Measurements from ENCODE around the gene LUZP1.

The LUZP1 gene

DNA sequence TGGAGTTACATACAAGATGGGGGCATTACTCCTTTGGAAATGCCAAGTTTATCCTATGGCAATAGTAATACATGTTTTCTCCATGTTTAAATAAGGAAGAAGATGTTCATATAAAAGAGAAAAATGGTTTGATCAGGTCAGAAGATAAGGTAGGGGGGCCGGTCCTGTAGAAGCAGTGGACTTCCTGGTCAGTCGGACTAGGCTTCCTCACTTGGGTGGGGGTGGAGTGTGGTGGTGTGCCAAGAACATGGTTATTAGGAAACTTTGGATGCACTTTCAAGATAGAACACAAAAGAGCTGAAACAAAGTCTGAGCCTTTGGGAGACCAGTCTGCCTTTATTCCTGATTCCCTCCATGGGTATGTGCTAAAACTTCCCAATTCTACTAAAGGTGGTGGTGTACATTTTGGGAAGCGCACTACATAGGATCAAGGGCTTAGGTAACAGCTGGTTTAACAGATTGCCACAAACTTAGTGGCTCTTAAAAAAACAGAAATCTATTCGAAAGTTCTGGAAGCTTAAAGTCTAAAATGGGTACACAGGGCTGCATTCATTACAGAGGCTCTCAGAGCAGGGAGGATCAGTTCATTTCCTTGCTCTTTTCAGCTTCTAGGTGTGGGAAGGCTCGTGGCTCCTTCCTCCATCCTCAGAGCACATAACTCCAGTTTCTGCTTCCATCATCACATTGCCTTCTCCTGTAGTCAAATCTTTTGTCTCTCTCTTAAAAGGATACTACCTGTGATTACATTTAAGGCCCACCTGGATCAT, 84.8 kb downstream of the LUZP1 start:
- DNase-seq (ENCODE audit: low read depth): no peak

DNA sequence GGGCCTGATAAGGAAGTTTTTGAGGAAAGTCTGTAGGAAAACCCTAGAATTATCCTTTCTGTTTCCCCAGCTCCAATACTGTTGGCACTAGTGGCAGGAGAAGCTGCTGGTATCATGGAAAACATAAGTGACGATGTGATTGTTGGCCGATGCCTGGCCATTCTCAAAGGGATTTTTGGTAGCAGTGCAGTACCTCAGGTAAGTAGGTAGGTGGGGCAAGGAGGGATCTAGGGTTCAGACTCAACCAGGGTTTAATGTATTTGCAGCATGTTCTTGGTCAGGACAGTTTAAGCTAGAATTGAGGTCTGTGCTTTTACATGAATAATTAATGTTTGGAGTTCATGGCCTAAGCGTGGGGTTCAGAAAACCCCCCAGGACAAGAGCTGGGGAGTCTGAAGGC, 87.3 kb downstream of the LUZP1 start:
- DNase-seq (ENCODE audit: low read depth): no peak

DNA sequence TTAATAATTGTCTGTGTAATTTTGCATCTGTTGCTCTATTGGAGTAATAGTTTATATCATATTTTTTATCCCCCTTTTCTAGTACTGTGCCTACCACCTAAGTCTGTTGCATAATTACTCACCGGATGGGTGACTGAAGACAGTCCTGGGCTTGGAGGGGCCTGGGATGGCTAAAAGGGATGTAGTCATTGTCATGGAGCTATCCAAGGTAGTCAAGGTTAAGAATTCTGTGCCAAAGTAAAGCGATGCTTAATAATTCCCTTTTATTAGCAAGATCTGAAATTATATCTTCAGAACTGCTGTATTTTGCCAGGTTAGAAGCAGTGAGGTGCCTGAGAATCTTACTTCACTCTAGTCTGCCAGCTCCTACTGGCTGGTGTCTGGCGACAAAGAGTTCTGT, 87.8 kb downstream of the LUZP1 start:
- DNase-seq (ENCODE audit: low read depth): no peak

GRCh38 chr1:23079025-23079424, 89.6 kb downstream of the LUZP1 start:
- DNase-seq (ENCODE audit: low read depth): no peak

- no peak for DNase-seq (ENCODE audit: low read depth)
Measured at GRCh38 chr1:23074012-23074411, 94.6 kb downstream of the LUZP1 start.

- no peak for DNase-seq (ENCODE audit: low read depth)
Measured at GRCh38 chr1:23069675-23070074, 99.0 kb downstream of the LUZP1 start.

- DNase-seq (ENCODE audit: low read depth): no peak
Measured at GRCh38 chr1:23069149-23069548, 99.5 kb downstream of the LUZP1 start.

- no peak for DNase-seq (ENCODE audit: low read depth)
Measured at GRCh38 chr1:23066075-23066474, 102.6 kb downstream of the LUZP1 start.

DNA sequence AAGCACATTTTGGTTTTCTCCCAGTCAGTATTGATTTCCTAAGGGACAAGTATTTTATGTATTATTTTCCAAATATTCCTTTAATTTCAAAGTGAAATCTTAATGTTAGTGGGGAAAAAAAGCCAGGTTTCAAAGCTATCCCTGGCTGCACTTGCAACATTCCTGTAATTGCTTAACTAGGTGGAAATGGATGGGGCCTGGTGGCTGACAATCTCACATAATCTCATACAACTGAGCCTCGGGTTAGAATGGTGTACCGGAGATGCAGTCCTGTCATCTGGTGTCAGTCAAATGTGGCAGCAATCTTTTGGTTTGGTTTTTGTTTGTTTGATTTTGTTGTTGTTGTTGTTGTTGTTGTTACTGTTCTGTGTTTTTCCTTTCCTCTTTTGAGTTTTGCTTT, 103.3 kb downstream of the LUZP1 start:
- DNase-seq (ENCODE audit: low read depth): no peak

GRCh38 chr1:23062271-23062670, 106.4 kb downstream of the LUZP1 start:
- no peak for DNase-seq (ENCODE audit: low read depth)

GRCh38 chr1:23057301-23057700, 111.4 kb downstream of the LUZP1 start:
- no peak for DNase-seq (ENCODE audit: low read depth)

GRCh38 chr1:23051290-23051909, 117.3 kb downstream of the LUZP1 start:
- DNase-seq (ENCODE audit: low read depth): no peak

DNA sequence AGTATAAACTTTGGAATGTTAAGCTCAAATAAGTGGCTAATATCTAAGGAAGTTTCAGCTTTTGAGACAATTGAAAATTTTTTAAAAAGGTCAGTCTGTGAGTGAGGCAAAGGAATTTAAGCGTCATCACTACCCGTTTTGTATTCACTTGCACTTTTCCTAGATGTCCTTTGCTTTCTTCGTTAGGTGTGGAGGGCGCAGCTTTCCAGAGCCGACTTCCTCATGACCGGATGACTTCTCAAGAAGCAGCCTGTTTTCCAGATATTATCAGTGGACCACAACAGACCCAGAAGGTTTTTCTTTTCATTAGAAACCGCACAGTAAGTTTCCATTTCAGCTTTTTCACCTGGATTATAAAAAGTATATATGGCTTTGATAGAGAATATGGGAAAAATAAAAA, 118.5 kb downstream of the LUZP1 start:
- DNase-seq (ENCODE audit: low read depth): no peak

- no peak for DNase-seq (ENCODE audit: low read depth)
Measured at GRCh38 chr1:23044035-23044434, 124.6 kb downstream of the LUZP1 start.

- DNase-seq (ENCODE audit: low read depth): no peak
Measured at GRCh38 chr1:23040509-23040908, 128.1 kb downstream of the LUZP1 start.

DNA sequence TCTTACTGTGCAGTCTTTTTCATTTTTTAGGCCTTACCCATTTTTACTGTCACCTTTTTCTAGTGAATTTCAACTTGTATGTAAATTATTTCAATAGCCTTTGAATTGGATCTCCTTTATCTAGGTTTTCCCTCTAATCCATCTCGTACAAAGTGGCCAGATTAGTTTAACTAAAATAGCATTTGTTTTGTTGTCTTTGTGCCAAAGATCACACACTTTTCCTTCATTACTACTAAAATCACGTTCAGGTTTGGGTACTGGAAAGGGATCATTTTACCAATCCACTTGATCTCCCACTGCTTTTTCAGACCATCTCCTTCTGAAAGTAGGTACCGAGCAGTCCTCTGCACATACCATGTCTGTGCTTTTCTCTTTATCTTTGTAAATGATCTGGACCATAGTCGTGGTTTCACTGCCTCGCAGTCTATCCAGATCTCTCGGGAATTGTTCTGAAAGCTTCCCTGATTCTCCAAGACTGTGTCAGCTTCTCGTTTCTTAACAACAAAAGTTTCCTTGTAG, 129.3 kb downstream of the LUZP1 start:
- DNase-seq (ENCODE audit: low read depth): no peak

DNA sequence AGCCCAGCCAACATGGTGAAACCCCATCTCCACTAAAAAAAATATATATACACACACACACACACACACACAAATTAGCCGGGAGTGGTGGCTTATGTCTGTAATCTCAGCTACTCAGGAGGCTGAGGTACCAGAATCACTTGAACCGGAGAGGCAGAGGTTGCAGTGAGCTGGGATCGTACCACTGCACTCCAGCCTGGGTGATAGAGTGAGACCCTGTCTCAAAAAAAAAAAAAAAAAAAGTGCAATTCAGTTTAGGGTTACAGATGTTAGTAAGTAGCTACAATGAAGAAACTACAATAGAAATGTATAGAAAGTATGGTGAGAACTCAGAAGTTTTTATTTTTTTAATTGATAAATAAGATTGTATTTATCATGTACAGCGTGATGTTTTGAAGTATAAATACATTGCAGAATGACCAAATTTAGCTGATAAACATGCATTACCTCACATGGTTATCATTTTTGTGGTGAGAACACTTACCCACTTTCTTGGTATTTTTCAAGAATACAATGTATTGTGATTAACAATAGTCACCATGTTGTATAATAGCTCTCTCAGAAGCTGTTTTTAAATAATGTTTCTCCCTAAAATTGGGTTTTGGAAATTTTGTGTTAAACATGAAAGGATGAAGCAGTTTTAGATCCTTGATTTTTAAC, 131.4 kb downstream of the LUZP1 start:
- no peak for DNase-seq (ENCODE audit: low read depth)

GRCh38 chr1:23035823-23036452, 132.7 kb downstream of the LUZP1 start:
- no peak for DNase-seq (ENCODE audit: low read depth)

Data from activated T-cell treated with anti-CD3 and anti-CD28 coated beads for 48 hours (primary cell).